SKM-1 treated with dmso at 0.1 percent for 144 hours (cell line): ENCODE data around the gene NDUFA3.
"Not testable (repeated sequence)": the region's sequence is repeated elsewhere in the genome, so short reads cannot be mapped to it uniquely, and the experiment has no call there.

Source experiments
- DNase-seq: peaks from one replicate; lab custom pipeline; 2025; ENCODE audit not compliant: unreplicated experiment; lab: John Stamatoyannopoulos, UW

The NDUFA3 gene

DNA sequence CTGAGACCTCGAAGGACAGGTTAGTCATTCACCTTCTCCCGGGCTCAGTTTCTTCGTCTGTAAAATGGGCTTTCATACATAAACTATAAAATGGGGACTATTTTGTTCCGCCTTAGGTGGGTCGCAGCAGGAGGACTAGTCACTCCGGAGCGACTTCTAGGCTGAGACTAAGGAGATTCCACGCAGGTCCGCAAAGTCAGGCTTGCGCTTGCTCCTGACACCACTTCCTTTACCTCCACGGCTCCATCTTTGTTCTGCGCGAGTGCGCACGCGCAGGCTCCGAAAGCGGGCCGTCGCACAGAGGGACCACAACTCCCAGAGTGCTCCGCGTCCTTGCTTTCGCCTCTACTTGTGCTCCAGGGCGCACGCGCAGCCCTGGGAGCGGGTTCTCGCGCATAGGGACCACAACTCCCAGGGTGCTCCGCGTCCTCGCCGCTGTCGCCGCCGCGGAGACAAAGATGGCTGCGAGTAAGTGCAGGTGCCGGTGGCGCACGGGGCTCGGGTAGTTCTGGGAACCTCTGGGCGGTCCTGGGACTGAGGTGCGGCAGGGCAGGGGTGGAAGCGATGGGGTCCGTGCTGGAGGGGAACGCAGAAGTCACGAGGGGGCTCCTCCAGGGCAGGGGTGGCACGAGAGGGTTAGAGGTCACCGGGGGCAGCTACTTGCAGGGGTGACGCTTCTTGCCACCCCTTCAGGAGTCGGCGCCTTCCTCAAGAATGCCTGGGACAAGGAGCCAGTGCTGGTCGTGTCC lies at the start of gene NDUFA3:
NDUFA3 (plus strand) TSS at position 435 of the 749 bp plus-strand sequence; CDS start at position 459, 24 bp downstream.
- peak; percentile 78 for DNase-seq

DNA sequence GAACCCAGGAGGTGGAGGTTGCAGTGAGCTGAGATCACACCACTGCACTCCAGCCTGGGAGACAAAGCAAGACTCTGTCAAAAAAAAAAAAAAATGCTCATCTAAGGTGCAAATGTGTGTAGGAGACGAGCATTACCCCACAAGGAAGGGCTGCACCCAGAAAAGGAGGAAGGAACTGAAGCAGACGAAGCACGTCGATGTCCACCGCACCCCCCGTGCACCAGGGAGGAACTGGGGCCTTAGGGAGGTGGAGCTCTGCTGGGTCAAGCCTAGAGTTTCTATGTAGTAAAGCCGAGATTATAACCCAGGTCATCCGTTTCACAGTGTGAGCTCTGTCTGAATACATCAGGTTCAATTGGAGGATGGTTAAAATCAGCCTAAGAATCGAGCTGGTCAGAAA lies 40.0 kb upstream of the NDUFA3 start:
- DNase-seq = peak; percentile 57

DNA sequence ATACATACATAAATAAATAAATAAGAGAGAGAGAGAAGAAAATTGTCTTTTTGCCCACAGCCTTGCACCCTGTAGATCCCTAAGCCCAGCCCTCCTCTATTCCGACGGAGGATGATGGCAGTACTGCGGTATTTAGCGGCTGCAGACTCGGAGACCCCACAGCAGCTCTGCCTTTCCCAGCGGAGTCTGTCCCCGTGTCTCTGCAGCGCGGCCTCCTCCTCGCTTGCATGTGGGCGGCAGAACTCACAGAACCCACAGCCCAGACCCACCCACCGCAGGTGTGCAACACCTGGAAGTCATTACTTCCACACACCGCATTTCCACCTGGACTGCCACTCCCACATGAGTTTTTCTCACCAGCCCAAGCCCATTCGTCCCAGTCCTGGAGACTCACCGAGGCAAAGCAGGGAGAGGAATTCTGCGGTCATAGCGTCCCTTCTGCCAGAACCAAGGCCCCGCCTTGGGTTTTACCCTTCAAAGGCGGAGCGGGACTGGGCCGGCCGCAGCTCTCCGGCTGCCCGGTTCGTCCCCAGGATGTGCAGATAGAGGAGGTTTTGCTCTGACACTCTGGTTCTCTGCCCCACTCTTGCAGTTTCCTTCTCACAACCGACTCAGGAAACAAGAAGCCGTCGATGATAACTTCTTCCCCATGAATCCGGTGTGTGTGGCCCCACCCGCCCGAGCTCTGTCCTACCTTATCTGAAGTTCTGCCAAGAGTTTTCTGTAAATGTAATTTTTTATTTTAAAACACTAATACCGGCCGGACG lies 39.1 kb upstream of the NDUFA3 start, which contains the start of gene VSTM1:
VSTM1 (minus strand) TSS at position 548 of the 767 bp plus-strand sequence; CDS start at position 428, 120 bp downstream.
- no peak for DNase-seq

DNA sequence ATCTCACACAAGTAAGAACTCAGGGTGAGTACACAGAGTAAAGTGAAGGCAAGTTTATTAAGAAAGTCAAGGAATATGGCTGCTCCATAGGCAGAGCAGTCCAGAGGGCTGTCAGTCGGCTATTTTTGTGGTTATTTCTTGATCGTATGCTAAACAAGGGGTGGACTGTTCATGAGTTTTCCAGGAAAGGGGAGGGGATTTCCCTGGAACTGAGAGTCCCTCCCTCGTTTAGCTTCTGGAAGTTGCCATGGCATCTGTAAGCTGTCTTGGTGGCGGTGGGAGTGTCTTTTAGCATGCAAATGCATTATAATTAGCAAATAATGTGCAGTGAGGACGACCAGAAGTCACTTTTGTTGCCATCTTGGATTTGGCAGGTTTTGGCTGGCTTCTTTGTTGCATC lies 33.2 kb upstream of the NDUFA3 start:
- DNase-seq = no peak

DNA sequence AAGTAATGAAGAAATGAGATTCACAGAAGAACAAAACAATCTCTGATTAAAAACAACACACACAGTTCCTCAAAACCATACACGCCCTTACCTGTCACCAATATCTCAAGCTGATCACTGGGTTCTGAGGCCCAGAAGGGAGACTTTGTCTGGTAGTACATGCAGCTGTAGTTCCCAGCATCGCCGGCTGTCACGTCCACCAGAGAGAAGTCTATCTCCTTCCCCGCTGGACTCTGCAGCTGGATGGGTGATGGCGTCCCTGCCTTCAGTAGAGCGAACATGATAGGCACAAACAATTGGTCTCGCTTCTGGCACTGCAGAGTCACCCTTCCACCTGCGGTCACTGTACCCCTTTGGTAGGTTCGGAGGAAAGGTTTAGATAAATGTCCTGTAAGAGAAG lies 28.8 kb upstream of the NDUFA3 start:
- no peak for DNase-seq

DNA sequence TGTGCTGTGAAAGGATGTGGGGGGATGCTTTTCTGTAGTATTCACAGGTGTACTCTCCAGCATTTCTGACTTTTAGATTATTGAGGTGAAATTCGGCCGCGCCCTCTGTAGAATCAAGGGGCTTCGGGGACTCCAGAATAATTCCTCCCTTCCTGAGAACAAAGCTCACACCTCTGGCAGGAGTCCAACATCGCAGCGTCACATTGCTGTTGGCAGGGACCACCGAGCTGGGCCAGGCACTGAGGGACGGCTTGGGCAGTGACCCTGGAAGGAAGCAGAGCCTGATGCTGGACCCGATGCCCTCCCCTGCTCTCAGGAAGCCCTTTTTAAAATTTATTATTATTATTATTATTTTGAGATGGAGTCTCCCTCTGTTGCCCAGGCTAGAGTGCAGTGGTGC lies 27.8 kb upstream of the NDUFA3 start:
- DNase-seq = no peak

DNA sequence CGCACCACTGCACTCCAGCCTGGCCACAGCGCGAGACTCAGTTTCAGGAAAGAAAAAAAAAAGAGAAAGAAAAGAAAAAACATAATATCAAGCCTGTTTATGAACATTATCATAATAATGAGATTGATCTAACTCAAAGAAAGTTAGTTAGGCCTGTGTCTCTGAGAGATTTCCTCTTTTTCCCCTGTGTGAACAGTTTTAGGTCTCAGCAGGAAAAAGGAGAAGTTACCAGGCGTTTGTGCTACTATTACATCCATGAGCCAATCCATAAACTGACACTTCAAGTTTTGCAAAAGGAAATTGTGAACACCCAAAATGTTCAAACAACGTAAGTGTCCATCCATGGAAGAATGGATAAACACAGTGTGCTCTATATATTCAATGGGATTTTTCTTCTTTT lies 25.3 kb upstream of the NDUFA3 start:
- DNase-seq = peak; percentile 59

DNA sequence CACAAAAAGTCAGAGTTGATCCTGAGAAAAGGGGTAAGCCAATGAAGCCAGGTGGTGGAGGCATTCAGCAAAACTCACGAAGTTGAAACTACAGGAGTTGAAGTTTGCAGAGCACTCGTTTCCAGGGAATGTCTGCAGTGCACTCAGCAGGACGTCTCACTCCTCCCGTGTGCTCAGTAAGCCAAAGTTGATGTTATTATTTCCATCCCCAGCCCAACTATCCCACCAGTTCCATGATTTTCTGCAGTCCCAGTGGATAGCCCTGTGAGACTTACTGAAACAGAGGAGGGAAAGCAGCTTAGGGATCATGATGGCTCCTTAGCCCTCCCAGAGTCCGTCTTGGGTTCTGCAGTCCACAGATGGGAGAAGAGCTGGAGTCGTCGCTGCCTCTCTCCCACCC lies 21.6 kb upstream of the NDUFA3 start, which contains the start of gene TARM1:
TARM1 (minus strand) TSS at position 334 of the 400 bp plus-strand sequence; CDS start at position 309, 25 bp downstream.
- no peak for DNase-seq

DNA sequence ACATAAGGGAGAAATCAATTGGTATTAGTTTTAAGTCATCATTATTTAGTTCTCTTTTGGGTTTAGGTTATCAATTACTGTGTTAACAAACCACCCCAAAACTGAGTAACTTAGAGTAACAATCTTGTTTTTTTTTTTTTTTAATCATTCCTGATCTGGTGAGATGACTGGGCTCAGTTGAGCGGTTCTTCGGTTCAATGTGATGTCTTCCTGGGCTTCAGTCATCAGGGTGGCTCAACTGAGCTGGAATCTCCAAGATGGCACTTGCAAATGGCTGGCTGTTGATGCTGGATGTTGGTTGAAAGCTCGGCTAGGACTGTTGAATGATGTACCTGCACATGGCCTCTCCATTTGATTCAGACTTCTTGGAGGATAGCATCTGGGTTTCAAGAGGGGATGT lies 18.2 kb upstream of the NDUFA3 start:
- no peak for DNase-seq

DNA sequence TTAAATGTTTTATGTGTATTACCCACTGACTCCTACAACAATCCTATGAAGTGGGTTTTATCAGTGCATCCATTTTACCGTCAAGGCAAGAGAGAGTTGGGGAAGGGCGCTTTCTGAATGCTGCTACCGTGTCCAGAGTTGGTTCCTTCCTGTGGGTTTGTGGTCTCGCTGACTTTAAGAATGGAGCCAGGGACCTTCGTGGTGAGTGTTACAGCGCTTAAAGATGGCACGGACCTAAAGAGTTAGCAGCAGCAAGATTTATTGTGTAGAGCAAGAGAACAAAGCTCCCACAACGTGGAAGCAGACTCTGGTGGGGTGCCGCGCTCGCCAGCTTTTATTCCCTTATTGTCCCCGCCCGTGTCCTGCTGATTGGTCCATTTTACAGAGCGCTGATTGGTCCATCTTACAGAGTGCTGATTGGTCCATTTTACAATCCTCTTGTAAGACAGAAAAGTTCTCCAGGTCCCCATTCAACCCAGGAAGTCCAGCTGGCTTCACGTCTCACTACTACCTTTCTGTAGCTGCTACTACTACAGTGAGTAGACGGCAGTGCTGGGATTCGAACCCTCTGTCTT lies 8.1 kb upstream of the NDUFA3 start:
- no peak for DNase-seq

DNA sequence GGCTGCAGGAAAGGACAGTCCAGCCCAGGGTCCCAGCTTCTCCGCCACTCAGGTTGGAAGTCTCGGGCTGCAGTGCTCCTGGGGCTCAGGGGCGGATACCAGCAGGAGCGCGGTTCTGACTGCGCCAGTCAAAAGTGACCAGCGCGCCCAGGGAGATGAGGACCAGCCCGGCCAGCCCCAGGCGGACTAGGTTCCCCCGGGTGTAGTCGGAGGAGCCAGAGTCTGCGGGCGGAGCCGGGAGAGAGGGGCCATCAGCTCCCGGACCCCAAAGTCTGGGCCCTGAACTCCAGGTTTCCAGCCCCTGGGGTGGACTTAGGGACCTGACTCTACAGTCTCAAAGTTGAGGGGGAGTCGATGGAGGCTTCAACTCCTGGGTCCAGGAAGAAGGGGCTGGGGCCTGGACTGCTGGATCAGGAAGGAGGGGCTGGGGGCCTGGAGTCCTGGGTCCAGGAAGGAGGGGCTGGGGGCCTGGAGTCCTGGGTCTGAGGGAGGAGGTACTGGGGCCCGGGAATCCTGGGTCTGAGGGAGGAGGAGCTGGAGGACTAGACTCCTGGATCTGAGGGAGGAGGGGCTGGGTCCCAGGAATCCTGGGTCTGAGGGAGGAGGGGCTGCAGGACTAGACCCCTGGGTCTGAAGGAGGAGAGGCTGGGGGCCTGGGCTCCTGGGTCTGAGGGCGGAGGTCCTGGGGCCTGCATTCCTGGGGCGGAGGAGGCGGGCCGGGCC lies 7.4 kb upstream of the NDUFA3 start:
- DNase-seq = no peak

DNA sequence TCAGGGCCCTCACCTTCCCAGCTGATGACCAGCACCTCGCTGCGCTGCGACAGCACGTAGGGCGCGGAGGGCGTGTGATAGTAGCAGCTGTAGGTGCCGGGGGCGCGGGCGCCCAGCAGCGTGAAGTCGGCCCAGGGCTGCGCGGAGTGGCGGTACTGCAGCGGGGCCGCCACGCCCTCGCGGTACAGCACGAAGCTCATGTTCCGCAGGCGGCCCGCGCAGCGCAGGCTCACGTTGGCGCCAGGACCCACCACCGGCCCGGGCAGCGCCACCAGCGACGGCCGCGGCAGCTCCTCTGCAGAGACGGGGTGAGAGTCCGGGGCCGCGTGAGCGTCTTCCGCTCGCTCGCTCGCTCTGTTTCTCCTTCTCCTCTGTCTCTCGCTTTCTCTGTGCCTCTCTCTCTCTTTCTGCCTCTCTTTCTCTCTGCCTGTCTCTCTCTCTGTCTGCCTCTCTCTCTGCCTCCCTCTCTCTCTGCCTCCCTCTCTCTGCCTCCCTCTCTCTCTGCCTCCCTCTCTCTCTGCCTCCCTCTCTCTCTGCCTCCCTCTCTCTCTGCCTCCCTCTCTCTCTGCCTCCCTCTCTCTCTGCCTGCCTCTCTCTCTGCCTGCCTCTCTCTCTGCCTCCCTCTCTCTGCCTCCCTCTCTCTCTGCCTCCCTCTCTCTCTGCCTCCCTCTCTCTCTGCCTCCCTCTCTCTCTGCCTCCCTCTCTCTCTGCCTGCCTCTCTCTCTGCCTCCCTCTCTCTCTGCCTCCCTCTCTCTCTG lies 6.6 kb upstream of the NDUFA3 start:
- DNase-seq = not testable (repeated sequence)

DNA sequence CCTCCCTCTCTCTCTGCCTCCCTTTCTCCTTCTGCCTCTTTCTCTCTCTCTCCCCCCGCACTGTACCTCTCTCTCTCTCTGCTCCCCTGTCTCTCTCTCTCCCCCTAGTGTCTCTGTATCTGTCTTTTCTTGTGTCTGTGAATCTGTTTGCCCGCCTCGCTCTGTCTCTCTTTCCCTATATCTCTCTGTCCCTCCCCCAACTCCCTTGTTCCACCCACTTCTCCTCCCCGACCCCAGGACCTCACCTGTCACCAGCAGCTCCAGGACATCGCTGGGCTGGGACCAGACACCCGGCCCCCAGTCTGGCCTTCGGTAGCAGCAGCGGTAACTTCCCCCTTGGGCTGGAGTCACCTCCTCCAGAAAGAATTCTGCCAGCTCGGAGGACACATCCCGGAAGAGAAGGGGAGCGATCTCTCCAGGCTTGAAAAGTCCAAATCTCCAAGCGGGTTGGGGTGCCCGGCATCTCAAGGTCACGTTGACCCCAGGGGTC lies 6.0 kb upstream of the NDUFA3 start:
- no peak for DNase-seq

DNA sequence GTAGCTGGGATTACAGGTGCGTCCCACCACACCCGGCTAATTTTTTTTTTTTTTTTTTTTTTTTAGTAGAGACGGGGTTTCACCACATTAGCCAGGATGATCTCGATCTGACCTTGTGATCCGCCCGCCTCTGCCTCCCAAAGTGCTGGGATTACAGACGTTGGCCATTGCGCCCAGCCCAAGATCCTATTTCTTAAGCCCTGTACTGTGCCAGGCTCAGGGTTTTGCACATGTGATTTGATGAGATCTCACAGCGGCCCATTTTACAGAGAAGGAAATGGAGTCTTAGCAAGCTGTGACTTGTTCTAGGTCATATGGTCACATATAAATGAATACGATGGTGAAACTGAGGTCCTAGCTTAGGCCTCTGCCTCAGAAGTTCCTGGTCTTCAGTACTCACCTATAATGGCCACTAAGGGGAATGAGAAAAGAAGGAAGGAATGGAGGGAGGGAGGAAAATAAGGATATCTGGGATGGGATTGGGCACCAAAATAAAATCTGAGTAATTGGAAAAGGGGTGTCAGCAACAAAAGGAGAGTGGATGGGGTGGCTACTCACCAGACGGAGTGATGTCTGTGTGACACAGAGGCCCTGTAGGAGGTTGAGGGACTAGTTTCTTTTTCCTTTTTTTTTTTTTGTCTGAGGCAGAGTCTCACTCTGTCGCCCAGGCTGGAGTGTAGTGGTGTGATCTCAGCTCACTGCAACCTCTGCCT lies 3.3 kb upstream of the NDUFA3 start:
- no peak for DNase-seq

DNA sequence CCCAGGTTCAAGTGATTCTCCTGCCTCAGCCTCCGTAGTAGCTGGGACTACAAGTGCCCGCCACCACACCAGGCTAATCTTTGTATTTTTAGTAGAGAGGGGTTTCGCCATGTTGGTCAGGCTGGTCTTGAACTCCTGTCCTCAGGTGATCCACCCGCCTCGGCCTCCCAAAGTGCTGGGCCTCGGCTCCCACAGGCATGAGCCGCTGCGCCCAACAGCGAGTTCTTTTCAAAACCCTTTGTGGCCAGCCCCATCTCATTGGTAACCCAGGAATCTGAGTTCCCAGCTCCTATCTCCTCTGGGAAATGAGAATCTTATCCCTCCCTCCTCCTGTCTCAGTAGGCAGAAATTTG lies 2.8 kb upstream of the NDUFA3 start:
- DNase-seq = not testable (repeated sequence)

DNA sequence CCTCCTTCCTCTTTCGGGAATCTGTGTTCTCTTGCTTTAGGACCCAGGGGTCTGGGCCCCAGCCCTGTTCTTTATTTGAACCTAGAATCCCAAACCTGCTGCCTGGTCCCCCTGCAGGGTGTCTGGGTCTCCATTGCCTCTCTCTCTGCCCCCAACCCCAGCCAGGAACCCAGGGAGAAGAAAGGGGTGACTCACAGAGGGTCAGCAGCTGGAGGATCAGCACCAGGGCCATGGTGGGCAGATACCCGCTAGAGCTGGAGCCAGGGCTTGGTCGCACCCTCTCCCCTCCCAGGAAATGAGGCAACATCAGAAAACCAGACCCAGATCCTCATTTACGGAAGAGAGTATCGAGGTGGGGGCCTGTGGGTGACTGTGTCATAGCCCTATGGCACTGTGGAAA lies 2.1 kb upstream of the NDUFA3 start, which contains the start of gene OSCAR:
OSCAR (minus strand) TSS at position 243 of the 400 bp plus-strand sequence; CDS start at position 232, 11 bp downstream.
- DNase-seq = peak; percentile 53

DNA sequence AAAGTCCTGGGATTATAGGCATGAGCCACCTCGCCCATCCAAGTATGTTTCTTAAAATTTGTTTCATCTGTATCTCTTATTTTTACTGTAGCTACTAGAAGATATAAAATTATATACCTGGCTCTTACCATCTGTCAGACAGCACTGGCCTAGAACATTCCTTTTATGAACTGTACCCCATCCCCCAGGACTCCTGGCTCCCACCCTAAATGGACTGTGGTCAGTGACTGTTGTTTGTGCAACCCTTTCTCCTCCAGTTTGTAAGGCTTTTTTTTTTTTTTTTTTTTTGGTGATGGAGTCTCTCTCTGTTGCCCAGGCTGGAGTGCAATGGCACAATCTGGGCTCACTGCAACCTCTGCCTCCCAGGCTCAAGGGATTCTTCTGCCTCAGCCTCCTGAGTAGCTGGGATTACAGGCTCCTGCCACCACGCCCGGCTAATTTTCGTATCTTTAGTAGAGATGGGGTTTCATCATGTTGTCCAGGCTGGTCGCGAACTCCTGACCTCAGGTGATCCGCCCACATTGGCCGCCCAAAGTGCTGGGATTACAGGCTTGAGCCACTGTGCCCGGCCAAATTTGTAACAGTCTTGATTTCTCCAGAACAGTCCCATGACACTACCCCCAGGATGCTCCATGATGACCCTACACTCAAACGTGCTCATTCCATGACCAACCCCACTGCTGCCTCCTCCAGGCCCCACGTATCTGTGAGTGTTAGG lies 2.5 kb downstream of the NDUFA3 start:
- DNase-seq = no peak

DNA sequence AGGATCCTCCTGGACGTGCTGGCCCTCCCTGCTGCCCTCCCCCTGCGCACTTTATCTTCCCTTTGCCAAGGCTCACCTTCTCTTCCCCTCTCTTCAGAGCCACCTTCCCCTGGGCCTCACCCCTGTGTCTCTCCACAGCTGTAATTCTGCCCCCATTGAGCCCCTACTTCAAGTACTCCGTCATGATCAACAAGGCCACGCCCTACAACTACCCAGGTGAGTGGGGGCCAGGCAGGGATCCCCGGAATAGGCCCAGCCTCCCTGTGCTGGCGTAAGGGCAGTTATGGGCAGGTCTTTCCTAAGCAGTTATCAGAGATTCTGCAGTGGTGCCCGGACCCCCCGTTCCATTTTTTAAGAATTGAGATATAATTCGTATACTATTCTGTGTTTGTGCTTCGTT lies 3.1 kb downstream of the NDUFA3 start:
- DNase-seq = no peak

DNA sequence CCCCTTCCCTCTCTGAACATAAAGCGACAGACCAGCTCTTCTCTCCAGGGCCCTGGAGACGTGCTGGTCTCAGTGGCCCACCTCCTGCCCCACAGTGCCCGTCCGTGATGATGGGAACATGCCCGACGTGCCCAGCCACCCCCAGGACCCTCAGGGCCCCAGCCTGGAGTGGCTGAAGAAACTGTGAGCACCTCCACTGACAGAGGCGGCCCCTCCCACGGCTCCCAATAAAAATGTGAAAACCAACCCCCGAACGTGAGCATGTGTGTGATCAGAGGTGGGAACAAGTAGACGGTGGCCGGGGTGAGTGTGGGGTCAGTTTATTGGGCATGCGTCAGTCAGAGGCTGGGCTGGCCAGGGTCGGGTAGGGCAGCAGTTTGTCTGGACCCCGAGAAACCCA lies 4.1 kb downstream of the NDUFA3 start:
- DNase-seq = no peak
